NCI-H460 (cell line): ENCODE results near the gene CAT. TPM values are rescaled to one million over a fixed set of nuclear protein-coding genes. Genes with fewer than 3 reads are reported as not detected.
"Not testable (repeated sequence)": the region's sequence is repeated elsewhere in the genome, so short reads cannot be mapped to it uniquely, and the experiment has no call there.

Source experiments
- DNase-seq: peaks from one replicate; pipeline ENCODE4 v3.0.0-alpha.2; 2016; ENCODE audit warnings: low read depth; ENCODE audit errors: extremely low read depth
- total RNA-seq: library from RNA; depleted of rRNA; stranded (reverse); fragments of >200 nt; shearing (Covaris generic); gene quantifications from 2 replicates; pipeline ENCODE4 v1.2.3, GENCODE V29; 2014

CAT gene
- total RNA-seq, 1 experiment from 2014 or later = not detected

- DNase-seq = not testable (repeated sequence)
These were observed 13.9 kb upstream of the CAT start for GRCh38 chr11:34424826-34425225.

- no peak for DNase-seq
These were observed 13.4 kb upstream of the CAT start for GRCh38 chr11:34425360-34425759.

GRCh38 chr11:34425867-34426266 lies 12.9 kb upstream of the CAT start:
- no peak for DNase-seq

- DNase-seq = no peak
These were observed 12.0 kb upstream of the CAT start for GRCh38 chr11:34426766-34427185.

GRCh38 chr11:34427186-34427805 lies 11.4 kb upstream of the CAT start:
- peak; percentile 43 for DNase-seq

- no peak for DNase-seq
These were observed 6.8 kb upstream of the CAT start for GRCh38 chr11:34431979-34432378.

GRCh38 chr11:34432822-34433221 lies 5.9 kb upstream of the CAT start:
- no peak for DNase-seq

GRCh38 chr11:34433899-34434298 lies 4.8 kb upstream of the CAT start:
- DNase-seq = no peak

- no peak for DNase-seq
These were observed 1.3 kb upstream of the CAT start for GRCh38 chr11:34437224-34438125.

GRCh38 chr11:34439610-34440198 lies 970 bp downstream of the CAT start:
- no peak for DNase-seq

- no peak for DNase-seq
These were observed 3.1 kb downstream of the CAT start for GRCh38 chr11:34441814-34442213.

GRCh38 chr11:34443136-34443535 lies 4.4 kb downstream of the CAT start:
- no peak for DNase-seq

- DNase-seq = no peak
These were observed 5.7 kb downstream of the CAT start for GRCh38 chr11:34444428-34444827.

- no peak for DNase-seq
These were observed 7.2 kb downstream of the CAT start for GRCh38 chr11:34445956-34446355.

GRCh38 chr11:34446386-34446785 lies 7.7 kb downstream of the CAT start:
- DNase-seq = no peak

- no peak for DNase-seq
These were observed 8.3 kb downstream of the CAT start for GRCh38 chr11:34447044-34447443.

- no peak for DNase-seq
These were observed 9.7 kb downstream of the CAT start for GRCh38 chr11:34448223-34448994.

GRCh38 chr11:34449013-34449412 lies 10.3 kb downstream of the CAT start:
- no peak for DNase-seq

GRCh38 chr11:34451053-34451452 lies 12.3 kb downstream of the CAT start:
- DNase-seq = no peak

GRCh38 chr11:34454308-34455032 lies 15.7 kb downstream of the CAT start:
- no peak for DNase-seq
